ENCODE data around the gene WASHC2A.
"Not testable (repeated sequence)": the region's sequence is repeated elsewhere in the genome, so short reads cannot be mapped to it uniquely, and the experiment has no call there.

DNA sequence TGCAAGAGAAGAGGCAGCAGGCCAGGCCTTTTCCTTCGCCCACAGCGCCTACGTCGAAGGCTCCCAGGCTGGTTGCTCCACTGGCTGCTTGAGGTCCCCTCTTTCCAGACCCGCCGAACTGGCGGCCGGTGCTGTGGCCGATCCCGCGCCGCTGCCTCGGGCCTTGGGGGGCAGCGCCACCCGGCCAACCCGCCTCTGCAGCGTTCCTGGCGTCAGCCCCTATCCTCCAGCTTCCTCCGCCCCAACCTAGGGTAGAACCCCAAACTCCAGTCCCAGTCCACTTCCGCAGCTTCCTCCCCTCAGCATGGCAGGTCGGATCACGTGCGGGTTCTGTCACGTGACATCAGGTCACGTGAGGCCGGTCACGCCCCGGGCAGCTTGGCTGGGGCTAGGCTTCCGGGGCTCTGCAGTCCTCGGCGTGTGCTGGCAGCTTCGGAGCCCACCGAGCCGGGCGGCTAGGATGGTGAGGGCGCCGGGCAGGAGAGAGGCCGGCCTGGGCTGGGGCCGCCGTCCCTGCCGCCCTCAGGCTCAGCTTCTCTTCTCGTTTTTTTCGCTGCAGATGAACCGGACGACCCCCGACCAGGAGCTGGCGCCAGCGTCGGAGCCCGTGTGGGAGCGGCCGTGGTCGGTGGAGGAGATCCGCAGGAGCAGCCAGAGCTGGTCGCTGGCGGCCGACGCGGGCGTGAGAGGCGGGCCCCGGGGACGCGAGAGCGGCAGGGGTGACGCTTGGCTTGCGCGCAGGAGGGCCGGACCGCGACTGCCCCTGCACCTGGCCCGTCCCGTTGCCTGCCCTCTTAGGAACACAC, at the start of gene WASHC2A:
- not testable (repeated sequence) for TF ChIP-seq POLR2A (IDR thresholded peaks at IDR 0.05)
- TF ChIP-seq, protein P1, sequence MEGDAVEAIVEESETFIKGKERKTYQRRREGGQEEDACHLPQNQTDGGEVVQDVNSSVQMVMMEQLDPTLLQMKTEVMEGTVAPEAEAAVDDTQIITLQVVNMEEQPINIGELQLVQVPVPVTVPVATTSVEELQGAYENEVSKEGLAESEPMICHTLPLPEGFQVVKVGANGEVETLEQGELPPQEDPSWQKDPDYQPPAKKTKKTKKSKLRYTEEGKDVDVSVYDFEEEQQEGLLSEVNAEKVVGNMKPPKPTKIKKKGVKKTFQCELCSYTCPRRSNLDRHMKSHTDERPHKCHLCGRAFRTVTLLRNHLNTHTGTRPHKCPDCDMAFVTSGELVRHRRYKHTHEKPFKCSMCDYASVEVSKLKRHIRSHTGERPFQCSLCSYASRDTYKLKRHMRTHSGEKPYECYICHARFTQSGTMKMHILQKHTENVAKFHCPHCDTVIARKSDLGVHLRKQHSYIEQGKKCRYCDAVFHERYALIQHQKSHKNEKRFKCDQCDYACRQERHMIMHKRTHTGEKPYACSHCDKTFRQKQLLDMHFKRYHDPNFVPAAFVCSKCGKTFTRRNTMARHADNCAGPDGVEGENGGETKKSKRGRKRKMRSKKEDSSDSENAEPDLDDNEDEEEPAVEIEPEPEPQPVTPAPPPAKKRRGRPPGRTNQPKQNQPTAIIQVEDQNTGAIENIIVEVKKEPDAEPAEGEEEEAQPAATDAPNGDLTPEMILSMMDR (IDR thresholded peaks at IDR 0.05) = not testable (repeated sequence)
- TF ChIP-seq POLR2AphosphoS5 (IDR thresholded peaks at IDR 0.05) = peak in 2 of 3 donors; percentile 30 to 85

All from stomach (tissue), 4 donors.